HG02759 (cell line): Measurements from ENCODE around the gene OTOP2.

Experiments
- ATAC-seq: cut with Tn5 transposase; IDR thresholded peaks from one replicate; pipeline ENCODE4 v1.9.1; 2021; ENCODE audit warnings: mild to moderate bottlenecking, moderate library complexity; ENCODE audit not compliant: unreplicated experiment

OTOP2 gene

DNA sequence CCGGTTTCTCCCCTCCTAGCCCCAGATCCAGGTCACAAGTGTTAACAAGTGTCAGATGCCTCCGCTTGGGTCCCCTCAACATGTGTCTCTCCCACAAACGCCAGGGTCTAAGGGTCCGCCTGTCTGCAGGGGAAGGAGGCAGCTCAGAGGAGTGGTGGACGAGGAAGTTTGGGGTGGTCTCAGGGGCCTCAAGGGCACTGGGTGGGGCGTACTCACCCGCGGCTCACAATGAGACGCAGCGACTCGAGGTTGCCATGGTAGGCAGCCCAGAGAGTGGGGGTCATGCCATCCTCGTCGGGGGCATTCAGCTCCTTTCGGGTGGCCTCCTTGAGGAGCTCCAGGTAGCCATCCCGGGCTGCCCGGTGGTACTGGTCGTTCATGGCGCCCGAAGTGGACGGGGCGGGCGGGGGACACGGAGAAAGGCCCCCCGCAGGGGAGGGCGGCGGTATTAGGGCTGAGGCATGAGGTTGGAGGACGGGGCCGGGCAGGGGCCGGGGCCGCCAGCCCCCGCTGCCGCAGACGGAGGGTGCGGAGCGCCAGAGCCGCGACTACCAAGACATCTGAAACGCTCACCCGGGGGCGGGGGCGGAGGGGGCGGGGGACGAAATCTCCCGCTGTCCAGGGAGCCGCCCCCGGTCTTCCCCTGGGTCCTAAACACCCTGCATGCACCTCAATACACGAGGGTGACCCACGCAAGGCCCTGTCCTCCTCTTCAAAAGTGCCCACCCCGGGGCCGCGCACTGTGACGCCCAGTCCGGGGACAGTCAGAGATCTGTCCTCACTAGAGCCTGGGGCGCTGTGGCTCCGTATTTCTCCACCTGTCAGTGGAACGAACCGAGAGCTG, 1.2 kb upstream of the OTOP2 start, which contains the start of gene USH1G:
TSS of gene USH1G (minus strand) at position 562 of the 844 bp plus-strand sequence. CDS start at position 380, 182 bp downstream.
- ATAC-seq: no peak

- no peak for ATAC-seq
These were observed 379 bp upstream of the OTOP2 start for GRCh38 chr17:74923538-74924249.

DNA sequence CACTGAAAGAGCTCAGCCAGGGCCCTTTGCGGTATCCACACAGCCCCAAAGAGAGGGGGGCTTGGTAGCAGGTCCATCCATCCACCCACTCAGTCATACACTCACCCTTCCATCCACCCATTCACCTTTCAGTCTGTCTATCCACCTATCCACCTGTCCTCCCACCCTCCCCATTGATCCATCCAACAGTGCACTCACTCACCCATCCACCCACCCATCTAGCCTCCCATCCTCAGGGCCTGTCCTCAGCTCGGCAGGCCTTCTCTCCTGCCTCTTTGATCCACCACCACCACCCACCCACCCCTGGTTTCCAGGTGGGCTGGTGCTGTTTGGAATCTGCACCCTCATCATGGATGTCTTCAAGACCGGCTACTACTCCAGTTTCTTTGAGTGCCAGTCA, 1.2 kb downstream of the OTOP2 start:
- ATAC-seq: no peak

GRCh38 chr17:74928786-74929185, 4.7 kb downstream of the OTOP2 start:
- ATAC-seq: no peak

GRCh38 chr17:74930535-74931036, 6.5 kb downstream of the OTOP2 start:
- ATAC-seq: no peak

GRCh38 chr17:74935048-74935447, 11.0 kb downstream of the OTOP2 start:
- ATAC-seq: no peak

GRCh38 chr17:74935585-74936469, 11.8 kb downstream of the OTOP2 start, which contains the start of gene OTOP3:
Gene OTOP3 (plus strand): TSS chr17:74935898. CDS start chr17:74935922, 24 bp downstream.
- ATAC-seq: no peak

GRCh38 chr17:74936470-74936799, 12.4 kb downstream of the OTOP2 start:
- no peak for ATAC-seq

- ATAC-seq: no peak
These were observed 13.3 kb downstream of the OTOP2 start for GRCh38 chr17:74937064-74938051.

GRCh38 chr17:74938194-74938950, 14.3 kb downstream of the OTOP2 start:
- ATAC-seq: no peak

DNA sequence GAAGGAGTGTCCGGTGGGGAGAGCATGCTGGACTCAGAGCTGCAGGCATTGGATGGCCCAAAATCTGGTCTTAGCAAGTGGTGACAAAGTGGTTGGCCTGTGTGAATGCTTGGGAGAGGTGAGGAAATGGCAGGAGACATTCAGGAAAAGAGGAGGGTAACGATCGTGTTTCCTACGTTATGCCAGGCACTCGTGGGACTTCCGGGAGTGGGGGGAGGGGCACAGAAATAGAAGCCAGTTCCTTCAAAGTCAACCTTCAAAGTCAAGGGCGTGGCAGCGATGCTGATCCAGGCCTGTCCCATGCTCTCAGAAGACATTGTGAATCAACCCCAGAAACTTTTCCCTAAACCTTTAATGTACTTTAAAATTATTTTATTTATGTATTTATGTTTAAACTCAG, 15.5 kb downstream of the OTOP2 start:
- ATAC-seq: no peak

- no peak for ATAC-seq
These were observed 17.2 kb downstream of the OTOP2 start for GRCh38 chr17:74941128-74941725.

GRCh38 chr17:74943808-74944522, 19.9 kb downstream of the OTOP2 start:
- ATAC-seq: no peak

- ATAC-seq: no peak
These were observed 21.5 kb downstream of the OTOP2 start for GRCh38 chr17:74945543-74945942.

DNA sequence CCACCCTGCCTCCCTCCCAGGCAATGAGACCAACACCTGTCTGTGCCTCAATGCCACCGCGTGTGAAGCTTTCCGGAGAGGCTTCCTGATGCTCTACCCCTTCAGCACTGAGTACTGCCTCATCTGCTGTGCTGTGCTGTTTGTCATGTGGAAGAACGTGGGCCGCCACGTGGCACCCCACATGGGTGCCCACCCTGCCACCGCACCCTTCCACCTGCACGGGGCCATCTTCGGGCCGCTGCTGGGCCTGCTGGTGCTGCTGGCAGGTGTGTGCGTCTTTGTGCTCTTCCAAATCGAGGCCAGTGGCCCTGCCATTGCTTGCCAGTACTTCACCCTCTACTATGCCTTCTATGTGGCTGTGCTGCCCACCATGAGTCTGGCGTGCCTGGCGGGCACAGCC, 22.6 kb downstream of the OTOP2 start:
- ATAC-seq: no peak

- no peak for ATAC-seq
These were observed 23.1 kb downstream of the OTOP2 start for GRCh38 chr17:74947041-74947754.

DNA sequence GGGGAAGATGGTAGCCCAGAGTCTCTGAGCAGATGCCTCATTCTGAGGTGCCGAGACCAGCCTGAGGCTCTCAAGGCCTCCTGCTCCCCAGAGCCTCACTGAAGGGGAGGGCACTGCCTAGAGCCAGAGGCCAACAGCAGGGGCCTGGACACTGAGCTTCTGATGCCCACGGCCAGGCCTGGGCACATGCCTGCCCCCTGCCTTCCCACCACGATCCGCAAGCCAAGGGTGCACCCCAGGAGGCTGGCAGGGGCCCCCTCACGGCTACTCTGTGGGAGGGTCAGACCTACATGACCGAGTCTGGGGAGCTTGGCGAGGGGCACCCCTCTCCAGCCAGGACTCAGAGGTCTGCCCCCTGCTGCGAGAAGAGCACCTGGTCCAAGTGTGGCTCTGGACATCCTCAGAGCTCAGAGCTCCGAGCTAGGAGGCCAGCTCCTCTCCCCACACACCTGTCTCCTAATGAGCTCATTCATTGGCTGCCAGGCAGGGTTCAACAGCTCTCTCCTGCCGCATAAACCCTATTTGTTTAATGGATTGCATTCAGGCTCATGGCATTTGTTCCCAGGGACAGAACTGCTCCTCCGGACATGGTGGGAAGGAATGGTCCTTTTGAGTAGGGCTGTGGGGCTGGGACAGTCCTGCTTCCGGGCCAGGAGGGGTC, 25.5 kb downstream of the OTOP2 start:
- ATAC-seq: no peak
